ENCODE data around the gene LGR4.

DNA sequence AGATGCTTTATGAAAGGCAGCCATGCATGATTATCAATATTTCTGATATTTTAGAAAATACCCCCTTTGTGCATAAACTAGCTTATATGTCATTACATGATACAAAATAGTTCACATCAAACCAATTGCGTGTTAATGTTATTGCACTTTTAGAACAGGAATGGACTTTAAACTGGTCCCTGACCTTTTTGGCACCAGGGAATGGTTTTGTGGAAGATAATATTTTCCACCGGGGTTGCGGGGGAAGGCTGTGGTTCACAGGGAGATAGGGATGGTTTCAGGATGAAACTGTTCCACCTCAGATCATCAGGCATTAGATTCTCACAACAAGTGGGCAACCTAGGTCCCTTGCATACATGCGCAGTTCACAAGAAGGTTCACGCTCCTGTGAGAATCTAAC is 16.5 kb upstream of the LGR4 start:
- TF ChIP-seq, protein P1, sequence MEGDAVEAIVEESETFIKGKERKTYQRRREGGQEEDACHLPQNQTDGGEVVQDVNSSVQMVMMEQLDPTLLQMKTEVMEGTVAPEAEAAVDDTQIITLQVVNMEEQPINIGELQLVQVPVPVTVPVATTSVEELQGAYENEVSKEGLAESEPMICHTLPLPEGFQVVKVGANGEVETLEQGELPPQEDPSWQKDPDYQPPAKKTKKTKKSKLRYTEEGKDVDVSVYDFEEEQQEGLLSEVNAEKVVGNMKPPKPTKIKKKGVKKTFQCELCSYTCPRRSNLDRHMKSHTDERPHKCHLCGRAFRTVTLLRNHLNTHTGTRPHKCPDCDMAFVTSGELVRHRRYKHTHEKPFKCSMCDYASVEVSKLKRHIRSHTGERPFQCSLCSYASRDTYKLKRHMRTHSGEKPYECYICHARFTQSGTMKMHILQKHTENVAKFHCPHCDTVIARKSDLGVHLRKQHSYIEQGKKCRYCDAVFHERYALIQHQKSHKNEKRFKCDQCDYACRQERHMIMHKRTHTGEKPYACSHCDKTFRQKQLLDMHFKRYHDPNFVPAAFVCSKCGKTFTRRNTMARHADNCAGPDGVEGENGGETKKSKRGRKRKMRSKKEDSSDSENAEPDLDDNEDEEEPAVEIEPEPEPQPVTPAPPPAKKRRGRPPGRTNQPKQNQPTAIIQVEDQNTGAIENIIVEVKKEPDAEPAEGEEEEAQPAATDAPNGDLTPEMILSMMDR (IDR thresholded peaks at IDR 0.05): no peak
- TF ChIP-seq POLR2A (IDR thresholded peaks at IDR 0.05): no peak
